ENCODE data around the gene SLC4A11.
A peak's percentile ranks its signal among the peaks of the same experiment; 100 is the strongest.

SLC4A11 gene

DNA sequence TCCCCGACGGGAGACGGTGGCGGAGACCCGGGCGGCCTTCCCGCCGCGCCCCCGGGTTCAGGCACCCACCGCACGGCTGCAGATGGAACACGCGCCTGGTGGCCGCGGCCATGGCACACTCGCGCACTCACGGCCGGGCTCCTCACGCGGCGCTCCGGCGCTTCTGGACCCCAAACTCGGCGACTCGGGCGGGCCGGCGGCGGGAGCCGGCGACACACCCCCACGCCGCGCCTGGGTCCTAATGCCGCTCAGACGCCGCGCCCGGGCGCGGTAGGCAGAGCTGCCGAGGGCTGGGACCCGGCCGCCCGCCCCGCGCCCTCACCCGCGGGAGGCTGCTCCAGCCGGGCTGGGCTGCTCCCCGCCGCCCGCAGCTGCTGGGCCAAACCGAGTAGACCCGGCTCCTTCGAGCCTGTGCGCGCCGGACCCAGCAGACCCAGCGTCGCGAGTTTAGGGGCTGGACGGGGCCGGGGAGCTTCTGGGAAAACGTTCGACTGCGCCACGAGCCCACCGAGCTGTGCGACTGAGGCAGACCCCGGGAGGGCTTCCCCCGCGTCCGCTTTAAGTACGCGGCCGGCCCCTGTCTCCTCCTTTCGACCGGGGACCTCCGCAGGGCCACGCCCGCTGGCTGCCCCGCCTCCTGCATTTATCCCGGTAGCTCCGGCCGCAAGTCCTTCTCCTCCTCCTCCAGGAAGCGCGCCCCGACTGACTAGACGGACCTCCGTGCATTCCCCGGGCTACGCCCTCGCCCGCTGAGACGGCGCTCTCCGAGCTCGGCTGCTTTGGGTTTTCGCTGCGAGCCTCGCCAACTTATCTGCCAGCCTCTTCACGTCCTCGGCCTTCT lies at the start of gene SLC4A11:
TSS of gene SLC4A11 (minus strand) at position 165 of the 841 bp plus-strand sequence. CDS start at position 112, 53 bp downstream.
- Mint-ChIP-seq H3K4me3 (peak within 1 kb of the TSS; percentile 87), H3K4me1 (peaks cover 42% of the 10 kb centered on the region), H3K27ac (no peak within 1 kb of the TSS), H3K36me3 (ENCODE audit: low read depth) (no peaks in the 10 kb centered on the region), H3K27me3 (ENCODE audit: low read depth, poor library complexity) (peaks cover 95% of the 10 kb centered on the region), H3K9me3 (peaks cover 6% of the 10 kb centered on the region)
- DNase-seq = peak; percentile 57
- TF ChIP-seq, protein P1, sequence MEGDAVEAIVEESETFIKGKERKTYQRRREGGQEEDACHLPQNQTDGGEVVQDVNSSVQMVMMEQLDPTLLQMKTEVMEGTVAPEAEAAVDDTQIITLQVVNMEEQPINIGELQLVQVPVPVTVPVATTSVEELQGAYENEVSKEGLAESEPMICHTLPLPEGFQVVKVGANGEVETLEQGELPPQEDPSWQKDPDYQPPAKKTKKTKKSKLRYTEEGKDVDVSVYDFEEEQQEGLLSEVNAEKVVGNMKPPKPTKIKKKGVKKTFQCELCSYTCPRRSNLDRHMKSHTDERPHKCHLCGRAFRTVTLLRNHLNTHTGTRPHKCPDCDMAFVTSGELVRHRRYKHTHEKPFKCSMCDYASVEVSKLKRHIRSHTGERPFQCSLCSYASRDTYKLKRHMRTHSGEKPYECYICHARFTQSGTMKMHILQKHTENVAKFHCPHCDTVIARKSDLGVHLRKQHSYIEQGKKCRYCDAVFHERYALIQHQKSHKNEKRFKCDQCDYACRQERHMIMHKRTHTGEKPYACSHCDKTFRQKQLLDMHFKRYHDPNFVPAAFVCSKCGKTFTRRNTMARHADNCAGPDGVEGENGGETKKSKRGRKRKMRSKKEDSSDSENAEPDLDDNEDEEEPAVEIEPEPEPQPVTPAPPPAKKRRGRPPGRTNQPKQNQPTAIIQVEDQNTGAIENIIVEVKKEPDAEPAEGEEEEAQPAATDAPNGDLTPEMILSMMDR (IDR thresholded peaks at IDR 0.05) = no peak

DNA sequence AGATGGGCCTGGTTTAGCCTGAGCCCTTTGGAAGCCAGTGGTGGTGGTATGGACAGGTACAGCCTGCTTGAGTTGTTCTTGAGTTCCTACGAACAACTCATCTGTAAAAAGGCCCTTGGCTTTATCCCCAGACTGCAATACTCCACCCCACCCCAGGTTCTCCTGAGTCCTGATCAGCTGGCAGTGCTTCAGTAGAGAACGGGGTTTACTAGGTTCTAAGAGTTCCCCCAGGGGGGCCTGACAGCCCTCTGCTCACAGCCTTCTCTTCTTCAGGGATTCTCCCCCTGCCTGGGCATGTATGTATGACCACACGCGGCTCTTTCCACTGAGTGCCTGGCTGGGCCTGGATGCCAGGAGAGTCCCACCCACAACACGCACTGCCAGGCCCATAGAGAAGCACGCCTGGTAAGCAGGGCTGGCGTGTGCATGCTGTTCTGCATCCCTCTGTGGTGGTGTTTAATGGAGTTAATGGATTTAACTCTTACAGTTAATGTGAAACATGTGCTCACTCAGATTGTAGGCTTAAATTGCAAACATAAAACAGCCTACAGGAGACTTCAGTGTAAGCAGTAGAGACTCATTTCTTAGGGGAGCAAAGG lies 44.3 kb upstream of the SLC4A11 start:
- no peaks in the 10 kb centered on the region for H3K4me1 Mint-ChIP-seq
- H3K27me3 Mint-ChIP-seq (ENCODE audit: low read depth, poor library complexity) = no peaks in the 10 kb centered on the region
- no peak overlapping the region for H3K27ac Mint-ChIP-seq
- H3K4me3 Mint-ChIP-seq = no peak overlapping the region
- no peak for DNase-seq
- TF ChIP-seq, protein P1 (IDR thresholded peaks at IDR 0.05) = no peak
- H3K36me3 Mint-ChIP-seq (ENCODE audit: low read depth) = peaks cover 26% of the 10 kb centered on the region
- no peaks in the 10 kb centered on the region for H3K9me3 Mint-ChIP-seq

DNA sequence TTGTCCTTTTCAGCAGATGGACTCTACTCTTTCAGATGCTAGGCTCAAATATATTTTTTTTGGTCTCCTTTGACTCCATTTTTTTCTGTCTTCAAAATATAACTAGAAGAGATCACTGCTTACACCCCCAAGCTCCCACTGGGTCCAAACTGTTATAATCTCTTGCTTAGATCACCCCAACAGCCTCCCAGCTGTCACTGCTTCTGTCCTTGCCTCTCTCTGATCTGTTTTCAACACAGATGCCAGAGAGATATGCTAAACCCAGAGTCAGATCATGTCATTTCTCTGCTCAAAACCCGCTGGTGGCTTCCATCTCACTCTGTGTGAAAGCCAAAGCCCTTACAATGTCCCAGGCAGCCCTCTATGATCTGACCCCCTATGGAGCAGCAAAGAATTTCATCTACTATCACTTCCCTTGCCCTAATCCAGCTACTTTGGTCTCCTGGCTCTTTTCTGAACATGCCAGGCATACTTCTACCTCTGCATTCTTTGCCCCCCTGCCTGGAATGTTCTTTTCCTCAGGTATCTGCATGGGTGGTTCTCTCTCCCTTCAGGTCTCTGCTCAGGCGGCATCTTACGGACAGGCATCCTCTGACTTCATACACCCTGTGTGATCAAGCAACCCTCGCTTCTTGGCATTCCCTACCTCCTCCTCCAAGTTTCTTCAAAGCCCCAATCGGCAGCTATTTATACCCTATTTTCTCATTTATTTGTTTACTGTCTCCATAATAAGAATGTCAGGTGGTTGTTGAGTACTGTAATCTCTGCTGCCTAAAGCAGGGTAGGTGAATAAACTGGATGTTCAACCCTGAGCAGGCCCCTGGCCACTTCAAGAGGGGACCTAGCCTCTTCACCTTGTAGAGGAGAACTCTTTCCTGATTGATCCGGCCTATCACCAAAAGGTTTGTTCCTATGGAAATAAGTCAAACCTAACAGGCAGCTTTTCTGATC lies 43.6 kb upstream of the SLC4A11 start:
- TF ChIP-seq, protein P1 (IDR thresholded peaks at IDR 0.05) = no peak
- Mint-ChIP-seq H3K4me1 (no peaks in the 10 kb centered on the region), H3K27ac (peak overlapping the region; percentile 21), H3K27me3 (ENCODE audit: low read depth, poor library complexity) (no peaks in the 10 kb centered on the region), H3K36me3 (ENCODE audit: low read depth) (peaks cover 26% of the 10 kb centered on the region), H3K4me3 (no peak overlapping the region), H3K9me3 (no peaks in the 10 kb centered on the region)
- no peak for DNase-seq

DNA sequence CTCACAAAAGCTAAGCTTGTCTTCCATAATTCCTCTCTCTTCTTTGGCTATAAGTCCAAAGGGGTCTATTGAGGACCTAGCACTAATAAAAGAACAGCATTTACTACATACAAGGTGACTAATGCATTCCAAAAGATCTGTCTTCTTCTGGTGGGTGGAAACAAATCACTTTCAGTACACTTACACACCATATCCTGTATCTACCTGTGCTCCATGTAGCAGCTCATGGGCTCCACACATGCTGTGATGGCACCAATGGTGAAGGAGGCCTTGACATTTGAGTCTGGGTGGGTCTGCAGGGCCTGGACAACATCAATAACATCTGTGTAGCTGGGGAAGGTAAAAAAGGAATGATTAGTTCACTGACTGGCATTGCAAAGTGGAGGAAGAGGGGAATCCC lies 42.4 kb upstream of the SLC4A11 start:
- Mint-ChIP-seq H3K27me3 (ENCODE audit: low read depth, poor library complexity) (no peaks in the 10 kb centered on the region), H3K4me1 (no peaks in the 10 kb centered on the region), H3K9me3 (no peaks in the 10 kb centered on the region), H3K27ac (no peak overlapping the region), H3K36me3 (ENCODE audit: low read depth) (peaks cover 26% of the 10 kb centered on the region), H3K4me3 (no peak overlapping the region)
- no peak for DNase-seq
- TF ChIP-seq, protein P1 (IDR thresholded peaks at IDR 0.05) = no peak

DNA sequence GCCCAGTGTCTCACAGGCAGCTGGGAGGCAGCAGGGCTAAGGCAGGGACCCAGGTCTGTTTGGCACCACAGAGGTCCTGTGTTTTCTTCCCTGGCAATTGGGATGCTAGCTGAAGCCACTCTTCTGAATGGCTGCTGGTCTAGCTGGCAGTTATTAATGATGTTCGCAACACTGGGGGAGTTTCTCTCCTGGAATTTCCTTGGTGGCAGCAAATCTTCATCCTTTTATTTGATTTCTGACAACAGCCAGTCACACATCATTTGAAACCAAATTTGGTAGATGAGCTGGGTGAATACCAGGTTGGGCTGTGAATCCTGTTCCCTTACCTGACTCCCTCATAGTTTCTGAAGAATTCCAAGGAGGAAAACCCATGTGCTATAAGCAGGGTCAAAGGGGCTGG lies 40.8 kb upstream of the SLC4A11 start:
- Mint-ChIP-seq H3K4me1 (no peaks in the 10 kb centered on the region), H3K27me3 (ENCODE audit: low read depth, poor library complexity) (no peaks in the 10 kb centered on the region), H3K9me3 (no peaks in the 10 kb centered on the region), H3K27ac (no peak overlapping the region), H3K36me3 (ENCODE audit: low read depth) (peaks cover 20% of the 10 kb centered on the region), H3K4me3 (no peak overlapping the region)
- no peak for DNase-seq
- TF ChIP-seq, protein P1 (IDR thresholded peaks at IDR 0.05) = no peak

Measured in nephron progenitor cell (in vitro differentiated cells).